ENCODE measurements around the gene TMEM86B.
A peak's percentile ranks its signal among the peaks of the same experiment; 100 is the strongest.

The TMEM86B gene

DNA sequence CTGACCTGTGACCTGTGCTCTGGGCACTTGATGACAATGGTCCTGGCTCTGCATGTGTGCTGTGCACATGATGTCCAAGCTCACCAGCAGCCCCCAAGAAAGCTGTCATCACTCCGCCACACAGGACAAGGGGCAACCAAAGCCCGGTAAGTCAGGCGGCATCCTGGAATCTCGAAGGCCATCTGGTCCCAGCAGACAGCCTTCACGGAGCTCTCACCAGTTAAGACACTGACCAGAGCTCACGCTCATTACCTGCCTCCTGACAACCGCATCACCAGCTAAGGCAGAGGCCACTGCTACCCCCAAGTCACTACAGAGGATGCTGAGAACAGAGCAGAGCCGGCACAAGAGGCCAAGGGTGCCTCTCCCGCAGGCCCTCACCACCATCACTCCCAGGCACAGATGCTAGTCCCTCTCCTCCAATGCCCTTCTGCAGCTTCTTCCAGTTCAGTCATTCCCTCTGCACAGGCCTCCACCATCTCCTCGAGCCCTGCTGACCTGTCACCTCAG, 19.7 kb upstream of the TMEM86B start:
- no peak for TF ChIP-seq ZNF70 (CRISPR knock-in tag; IDR thresholded peaks at IDR 0.05)
- TF ChIP-seq RARB (CRISPR knock-in tag; IDR thresholded peaks at IDR 0.05): no peak
- no peak for TF ChIP-seq GLIS3 (CRISPR knock-in tag; IDR thresholded peaks at IDR 0.05)
- no peak for TF ChIP-seq ZFP3 (CRISPR knock-in tag; IDR thresholded peaks at IDR 0.05)
- TF ChIP-seq ZC3H10 (CRISPR knock-in tag; IDR thresholded peaks at IDR 0.05): no peak
- TF ChIP-seq, protein P1, sequence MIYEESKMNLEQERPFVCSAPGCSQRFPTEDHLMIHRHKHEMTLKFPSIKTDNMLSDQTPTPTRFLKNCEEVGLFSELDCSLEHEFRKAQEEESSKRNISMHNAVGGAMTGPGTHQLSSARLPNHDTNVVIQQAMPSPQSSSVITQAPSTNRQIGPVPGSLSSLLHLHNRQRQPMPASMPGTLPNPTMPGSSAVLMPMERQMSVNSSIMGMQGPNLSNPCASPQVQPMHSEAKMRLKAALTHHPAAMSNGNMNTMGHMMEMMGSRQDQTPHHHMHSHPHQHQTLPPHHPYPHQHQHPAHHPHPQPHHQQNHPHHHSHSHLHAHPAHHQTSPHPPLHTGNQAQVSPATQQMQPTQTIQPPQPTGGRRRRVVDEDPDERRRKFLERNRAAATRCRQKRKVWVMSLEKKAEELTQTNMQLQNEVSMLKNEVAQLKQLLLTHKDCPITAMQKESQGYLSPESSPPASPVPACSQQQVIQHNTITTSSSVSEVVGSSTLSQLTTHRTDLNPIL (CRISPR knock-in tag; IDR thresholded peaks at IDR 0.05; ENCODE audit: low read depth): no peak
- TF ChIP-seq ESRRG (CRISPR knock-in tag; IDR thresholded peaks at IDR 0.05): no peak
- ATAC-seq: no peak

DNA sequence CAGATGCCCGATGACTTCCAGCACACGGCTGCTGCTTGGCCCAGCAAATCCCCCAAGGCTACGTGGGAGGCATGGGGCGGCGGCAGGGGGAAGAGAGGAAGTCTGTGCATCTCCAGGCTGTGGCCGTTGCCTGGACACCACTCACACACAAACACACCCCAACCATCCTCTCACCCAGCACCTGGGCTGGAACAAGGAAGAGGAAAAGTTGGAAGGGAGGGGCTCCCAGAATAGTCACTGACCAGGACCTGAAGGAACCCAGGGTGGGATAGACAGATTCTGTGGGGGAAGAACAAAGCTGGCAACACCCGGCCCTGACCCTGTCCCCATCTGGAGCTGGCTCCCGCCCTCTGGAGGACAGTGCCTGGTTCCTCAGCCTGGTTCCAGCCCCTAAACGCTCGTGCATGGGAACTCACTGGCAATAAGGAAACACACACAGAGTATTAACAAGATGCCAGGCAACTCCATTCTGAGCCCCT, 19.1 kb upstream of the TMEM86B start:
- ATAC-seq: peak; percentile 29; the same call in 1 of the 3 replicates
- TF ChIP-seq, protein P2, sequence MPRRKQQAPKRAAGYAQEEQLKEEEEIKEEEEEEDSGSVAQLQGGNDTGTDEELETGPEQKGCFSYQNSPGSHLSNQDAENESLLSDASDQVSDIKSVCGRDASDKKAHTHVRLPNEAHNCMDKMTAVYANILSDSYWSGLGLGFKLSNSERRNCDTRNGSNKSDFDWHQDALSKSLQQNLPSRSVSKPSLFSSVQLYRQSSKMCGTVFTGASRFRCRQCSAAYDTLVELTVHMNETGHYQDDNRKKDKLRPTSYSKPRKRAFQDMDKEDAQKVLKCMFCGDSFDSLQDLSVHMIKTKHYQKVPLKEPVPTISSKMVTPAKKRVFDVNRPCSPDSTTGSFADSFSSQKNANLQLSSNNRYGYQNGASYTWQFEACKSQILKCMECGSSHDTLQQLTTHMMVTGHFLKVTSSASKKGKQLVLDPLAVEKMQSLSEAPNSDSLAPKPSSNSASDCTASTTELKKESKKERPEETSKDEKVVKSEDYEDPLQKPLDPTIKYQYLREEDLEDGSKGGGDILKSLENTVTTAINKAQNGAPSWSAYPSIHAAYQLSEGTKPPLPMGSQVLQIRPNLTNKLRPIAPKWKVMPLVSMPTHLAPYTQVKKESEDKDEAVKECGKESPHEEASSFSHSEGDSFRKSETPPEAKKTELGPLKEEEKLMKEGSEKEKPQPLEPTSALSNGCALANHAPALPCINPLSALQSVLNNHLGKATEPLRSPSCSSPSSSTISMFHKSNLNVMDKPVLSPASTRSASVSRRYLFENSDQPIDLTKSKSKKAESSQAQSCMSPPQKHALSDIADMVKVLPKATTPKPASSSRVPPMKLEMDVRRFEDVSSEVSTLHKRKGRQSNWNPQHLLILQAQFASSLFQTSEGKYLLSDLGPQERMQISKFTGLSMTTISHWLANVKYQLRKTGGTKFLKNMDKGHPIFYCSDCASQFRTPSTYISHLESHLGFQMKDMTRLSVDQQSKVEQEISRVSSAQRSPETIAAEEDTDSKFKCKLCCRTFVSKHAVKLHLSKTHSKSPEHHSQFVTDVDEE (CRISPR knock-in tag; IDR thresholded peaks at IDR 0.05): no peak
- TF ChIP-seq ZNF70 (CRISPR knock-in tag; IDR thresholded peaks at IDR 0.05) (no peak), BACH2 (CRISPR knock-in tag; IDR thresholded peaks at IDR 0.05; ENCODE audit: borderline replicate concordance) (no peak), TOX (CRISPR knock-in tag; IDR thresholded peaks at IDR 0.05; ENCODE audit: borderline replicate concordance) (no peak), ARNTL (CRISPR knock-in tag; IDR thresholded peaks at IDR 0.05; ENCODE audit: borderline replicate concordance, low read depth) (no peak), TCF4 (CRISPR knock-in tag; IDR thresholded peaks at IDR 0.05; ENCODE audit: borderline replicate concordance) (no peak), ZFP3 (CRISPR knock-in tag; IDR thresholded peaks at IDR 0.05) (no peak)
- TF ChIP-seq, protein P1 (CRISPR knock-in tag; IDR thresholded peaks at IDR 0.05; ENCODE audit: low read depth): no peak

DNA sequence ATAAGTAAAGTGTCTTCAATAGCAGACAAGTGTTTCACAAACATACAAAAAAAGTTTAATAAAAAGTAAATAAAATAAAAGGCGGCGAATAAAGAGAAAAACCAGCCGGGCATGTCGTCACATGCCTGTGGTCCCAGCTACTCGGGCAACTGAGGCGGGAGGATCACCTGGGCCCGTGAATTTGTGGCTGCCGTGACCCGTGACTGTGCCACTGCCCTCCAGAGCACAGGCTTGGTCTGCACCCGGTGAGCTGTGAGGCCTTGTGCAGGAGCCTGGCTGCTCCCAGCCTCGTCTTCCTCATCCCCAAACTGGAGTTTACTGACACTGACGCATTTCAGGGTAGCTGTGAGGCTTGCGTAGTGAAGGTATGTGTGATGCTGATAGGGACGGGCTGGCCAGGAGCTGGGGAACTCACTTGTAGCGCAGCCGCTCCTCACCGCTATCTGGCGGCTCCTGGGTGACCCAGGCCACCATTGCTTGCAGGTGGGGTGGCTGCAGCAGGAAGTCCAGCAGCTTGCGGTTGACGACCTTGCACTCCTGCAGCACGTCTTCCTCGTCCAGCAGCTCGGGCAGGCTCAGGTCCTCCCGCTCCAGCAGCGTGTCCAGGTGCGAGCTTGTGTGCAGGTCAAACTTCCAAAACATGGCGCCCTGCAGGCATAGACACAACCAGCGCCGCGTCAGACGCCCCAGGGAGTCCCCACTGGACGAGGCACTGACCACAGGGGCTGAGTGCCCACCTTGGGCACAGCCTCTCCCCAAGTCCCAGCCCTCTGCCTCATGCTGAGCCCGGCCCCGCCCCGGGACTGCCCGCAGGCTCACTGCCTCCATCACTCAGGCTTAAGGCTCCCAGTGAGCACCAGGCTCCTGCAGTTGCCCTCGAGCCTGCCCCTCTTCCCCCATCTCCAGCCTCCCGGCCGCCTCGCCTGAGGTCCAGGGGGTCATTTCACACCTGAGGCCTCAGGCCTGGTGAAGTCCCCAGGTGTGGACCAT, 18.2 kb upstream of the TMEM86B start:
- TF ChIP-seq, protein P3, sequence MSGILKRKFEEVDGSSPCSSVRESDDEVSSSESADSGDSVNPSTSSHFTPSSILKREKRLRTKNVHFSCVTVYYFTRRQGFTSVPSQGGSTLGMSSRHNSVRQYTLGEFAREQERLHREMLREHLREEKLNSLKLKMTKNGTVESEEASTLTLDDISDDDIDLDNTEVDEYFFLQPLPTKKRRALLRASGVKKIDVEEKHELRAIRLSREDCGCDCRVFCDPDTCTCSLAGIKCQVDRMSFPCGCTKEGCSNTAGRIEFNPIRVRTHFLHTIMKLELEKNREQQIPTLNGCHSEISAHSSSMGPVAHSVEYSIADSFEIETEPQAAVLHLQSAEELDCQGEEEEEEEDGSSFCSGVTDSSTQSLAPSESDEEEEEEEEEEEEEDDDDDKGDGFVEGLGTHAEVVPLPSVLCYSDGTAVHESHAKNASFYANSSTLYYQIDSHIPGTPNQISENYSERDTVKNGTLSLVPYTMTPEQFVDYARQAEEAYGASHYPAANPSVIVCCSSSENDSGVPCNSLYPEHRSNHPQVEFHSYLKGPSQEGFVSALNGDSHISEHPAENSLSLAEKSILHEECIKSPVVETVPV (CRISPR knock-in tag; IDR thresholded peaks at IDR 0.05): no peak
- TF ChIP-seq ISL1 (CRISPR knock-in tag; IDR thresholded peaks at IDR 0.05) (no peak), SNAI2 (CRISPR knock-in tag; IDR thresholded peaks at IDR 0.05) (no peak), ESRRG (CRISPR knock-in tag; IDR thresholded peaks at IDR 0.05) (no peak), ZNF8 (CRISPR knock-in tag; IDR thresholded peaks at IDR 0.05) (no peak), PPARA (CRISPR knock-in tag; IDR thresholded peaks at IDR 0.05; ENCODE audit: borderline replicate concordance) (no peak), GLIS3 (CRISPR knock-in tag; IDR thresholded peaks at IDR 0.05) (no peak)
- TF ChIP-seq, protein P4, sequence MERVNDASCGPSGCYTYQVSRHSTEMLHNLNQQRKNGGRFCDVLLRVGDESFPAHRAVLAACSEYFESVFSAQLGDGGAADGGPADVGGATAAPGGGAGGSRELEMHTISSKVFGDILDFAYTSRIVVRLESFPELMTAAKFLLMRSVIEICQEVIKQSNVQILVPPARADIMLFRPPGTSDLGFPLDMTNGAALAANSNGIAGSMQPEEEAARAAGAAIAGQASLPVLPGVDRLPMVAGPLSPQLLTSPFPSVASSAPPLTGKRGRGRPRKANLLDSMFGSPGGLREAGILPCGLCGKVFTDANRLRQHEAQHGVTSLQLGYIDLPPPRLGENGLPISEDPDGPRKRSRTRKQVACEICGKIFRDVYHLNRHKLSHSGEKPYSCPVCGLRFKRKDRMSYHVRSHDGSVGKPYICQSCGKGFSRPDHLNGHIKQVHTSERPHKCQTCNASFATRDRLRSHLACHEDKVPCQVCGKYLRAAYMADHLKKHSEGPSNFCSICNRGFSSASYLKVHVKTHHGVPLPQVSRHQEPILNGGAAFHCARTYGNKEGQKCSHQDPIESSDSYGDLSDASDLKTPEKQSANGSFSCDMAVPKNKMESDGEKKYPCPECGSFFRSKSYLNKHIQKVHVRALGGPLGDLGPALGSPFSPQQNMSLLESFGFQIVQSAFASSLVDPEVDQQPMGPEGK (CRISPR knock-in tag; IDR thresholded peaks at IDR 0.05; ENCODE audit: borderline replicate concordance): no peak
- no peak for ATAC-seq
